ENCODE measurements around the gene ST3GAL3. TPM values are rescaled to one million over a fixed set of nuclear protein-coding genes. Genes with fewer than 3 reads are reported as not detected.

The ST3GAL3 gene
- total RNA-seq, 1 experiment from 2014 or later: 26.8 TPM

DNA sequence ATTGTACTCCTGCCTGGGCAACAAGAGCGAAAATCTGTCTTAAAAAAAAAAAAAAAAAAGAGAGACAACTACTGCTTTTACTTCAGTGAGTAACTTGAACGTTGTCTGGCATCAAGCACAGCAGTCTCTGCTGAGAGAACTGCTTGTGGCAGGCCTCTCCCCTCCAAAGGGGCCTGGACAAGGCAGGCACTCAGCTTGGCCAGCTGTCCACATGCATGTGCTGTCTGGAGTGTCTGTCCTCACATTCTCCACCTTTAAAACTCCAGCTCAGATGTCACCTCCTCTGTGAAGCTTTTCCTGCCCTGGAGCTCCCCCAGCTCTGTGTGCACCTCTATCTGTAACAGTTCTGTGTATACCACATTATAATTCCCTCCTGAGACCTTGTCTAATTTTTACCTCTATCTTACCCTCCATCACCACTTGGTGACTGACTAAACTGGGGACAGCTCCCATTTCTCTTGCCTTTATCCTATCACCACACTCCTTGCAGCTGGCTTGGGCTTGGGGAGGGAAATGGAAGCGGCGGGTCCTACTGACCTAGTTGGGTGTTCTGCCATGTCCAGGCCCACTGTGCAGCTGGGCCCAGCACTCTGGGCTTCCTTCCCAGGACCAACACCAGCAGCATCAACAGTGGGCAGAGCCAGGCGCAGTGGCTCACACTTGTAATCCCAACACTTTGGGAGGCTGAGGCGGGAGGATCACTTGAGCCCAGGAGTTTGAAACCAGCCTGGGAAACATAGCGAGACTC lies 154.8 kb downstream of the ST3GAL3 start:
- DNase-seq (ENCODE audit: low spot score): no peak
- TF ChIP-seq EZH2 (IDR thresholded peaks at IDR 0.05; ENCODE audit: borderline replicate concordance, low read depth, low read length, poor library complexity, severe bottlenecking): no peak
- TF ChIP-seq, protein P1, sequence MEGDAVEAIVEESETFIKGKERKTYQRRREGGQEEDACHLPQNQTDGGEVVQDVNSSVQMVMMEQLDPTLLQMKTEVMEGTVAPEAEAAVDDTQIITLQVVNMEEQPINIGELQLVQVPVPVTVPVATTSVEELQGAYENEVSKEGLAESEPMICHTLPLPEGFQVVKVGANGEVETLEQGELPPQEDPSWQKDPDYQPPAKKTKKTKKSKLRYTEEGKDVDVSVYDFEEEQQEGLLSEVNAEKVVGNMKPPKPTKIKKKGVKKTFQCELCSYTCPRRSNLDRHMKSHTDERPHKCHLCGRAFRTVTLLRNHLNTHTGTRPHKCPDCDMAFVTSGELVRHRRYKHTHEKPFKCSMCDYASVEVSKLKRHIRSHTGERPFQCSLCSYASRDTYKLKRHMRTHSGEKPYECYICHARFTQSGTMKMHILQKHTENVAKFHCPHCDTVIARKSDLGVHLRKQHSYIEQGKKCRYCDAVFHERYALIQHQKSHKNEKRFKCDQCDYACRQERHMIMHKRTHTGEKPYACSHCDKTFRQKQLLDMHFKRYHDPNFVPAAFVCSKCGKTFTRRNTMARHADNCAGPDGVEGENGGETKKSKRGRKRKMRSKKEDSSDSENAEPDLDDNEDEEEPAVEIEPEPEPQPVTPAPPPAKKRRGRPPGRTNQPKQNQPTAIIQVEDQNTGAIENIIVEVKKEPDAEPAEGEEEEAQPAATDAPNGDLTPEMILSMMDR (conservative IDR thresholded peaks at IDR 0.05; ENCODE audit: low read depth, low read length): no peak

DNA sequence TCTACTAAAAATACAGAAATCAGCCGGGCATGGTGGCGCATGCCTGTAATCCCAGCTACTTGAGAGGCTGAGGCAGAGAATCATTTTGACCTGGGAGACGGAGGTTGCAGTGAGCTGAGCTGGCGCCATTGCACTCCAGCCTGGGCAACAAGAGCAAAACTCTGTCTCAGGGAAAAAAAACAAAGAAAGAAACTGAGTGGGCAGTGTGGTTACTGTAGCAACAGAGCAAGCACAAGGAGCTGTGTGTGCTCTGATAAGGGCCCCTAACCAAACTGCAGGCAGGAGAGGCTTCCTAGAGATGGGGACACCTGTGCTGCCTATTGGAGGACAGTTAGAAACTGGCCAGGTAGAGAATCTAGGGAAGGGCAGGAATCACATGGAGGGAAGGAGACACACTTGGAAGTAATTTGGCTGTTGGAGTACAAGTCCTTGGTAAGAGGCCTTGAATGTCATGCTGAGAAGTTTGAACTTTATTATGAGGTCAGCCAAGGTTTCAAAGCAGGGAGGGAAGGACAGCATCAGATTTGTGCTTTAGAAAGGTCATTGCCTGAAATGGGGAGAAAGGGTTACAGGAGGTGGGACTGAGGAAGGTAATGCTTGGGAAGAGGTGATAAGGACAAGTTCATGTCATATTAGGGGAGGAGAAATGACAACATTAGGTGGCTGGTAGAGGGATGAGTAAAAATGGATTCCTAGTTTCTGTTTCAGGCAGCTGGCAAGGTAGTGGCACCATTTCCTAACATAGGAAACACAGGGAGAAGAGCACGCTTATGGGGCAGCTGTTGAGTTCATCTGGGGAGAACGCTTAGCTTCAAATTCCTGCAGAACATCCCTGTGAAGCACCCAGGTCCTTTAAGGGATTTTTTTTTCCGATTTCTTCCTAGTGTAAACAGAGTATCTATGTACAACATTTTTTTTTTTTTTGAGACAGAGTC lies 157.0 kb downstream of the ST3GAL3 start:
- Histone ChIP-seq H3K27ac (ENCODE audit: low read depth, low read length, poor library complexity, severe bottlenecking) (no peak overlapping the region), H3K4me1 (ENCODE audit: insufficient read depth, low read length, poor library complexity, severe bottlenecking) (peaks cover 38% of the 10 kb centered on the region), H3K27me3 (replicated peaks; ENCODE audit: insufficient read depth, low read depth, low read length, poor library complexity) (no peaks in the 10 kb centered on the region), H3K36me3 (ENCODE audit: insufficient read depth, low read length, poor library complexity, severe bottlenecking) (no peaks in the 10 kb centered on the region), H3K4me3 (ENCODE audit: low read depth, low read length, poor library complexity, severe bottlenecking) (no peak overlapping the region), H3K9me3 (ENCODE audit: low read depth, low read length, poor library complexity, severe bottlenecking) (no peaks in the 10 kb centered on the region)
- CTCF ChIA-PET: no interaction called here
- BruUV-seq (replicated peaks): no TSS peak
- POLR2A ChIA-PET (ENCODE audit: low non-redundant PET): no interaction called here
- no peak for DNase-seq (ENCODE audit: low spot score)
- intact Hi-C loops (cut with micrococcal nuclease; ENCODE audit: unreplicated experiment): no loop called here
- TF ChIP-seq, protein P1 (conservative IDR thresholded peaks at IDR 0.05; ENCODE audit: low read depth, low read length): no peak
- TF ChIP-seq EZH2 (IDR thresholded peaks at IDR 0.05; ENCODE audit: borderline replicate concordance, low read depth, low read length, poor library complexity, severe bottlenecking): no peak

More for the DNA sequence above, 154.8 kb downstream of the ST3GAL3 start:
- POLR2A ChIA-PET (ENCODE audit: low non-redundant PET): interaction anchor here (1.2 kb wide), 1 partner anchor 32 kb away, joined by 5 read pairs; no protein-coding TSS in a partner anchor
- peak overlapping the region; percentile 27 for H3K27ac ChIP-seq (ENCODE audit: low read depth, low read length, poor library complexity, severe bottlenecking)
- no peaks in the 10 kb centered on the region for H3K27me3 ChIP-seq (replicated peaks; ENCODE audit: insufficient read depth, low read depth, low read length, poor library complexity)
- H3K4me1 ChIP-seq (ENCODE audit: insufficient read depth, low read length, poor library complexity, severe bottlenecking): peaks cover 36% of the 10 kb centered on the region
- no TSS peak for BruUV-seq (replicated peaks)
- no peaks in the 10 kb centered on the region for H3K36me3 ChIP-seq (ENCODE audit: insufficient read depth, low read length, poor library complexity, severe bottlenecking)
- H3K4me3 ChIP-seq (ENCODE audit: low read depth, low read length, poor library complexity, severe bottlenecking): no peak overlapping the region
- H3K9me3 ChIP-seq (ENCODE audit: low read depth, low read length, poor library complexity, severe bottlenecking): no peaks in the 10 kb centered on the region
- intact Hi-C loops (cut with micrococcal nuclease; ENCODE audit: unreplicated experiment): loop anchor here (2.0 kb wide), 1 partner anchor 73 kb away; no protein-coding TSS in a partner anchor
- CTCF ChIA-PET: no interaction called here

DNA sequence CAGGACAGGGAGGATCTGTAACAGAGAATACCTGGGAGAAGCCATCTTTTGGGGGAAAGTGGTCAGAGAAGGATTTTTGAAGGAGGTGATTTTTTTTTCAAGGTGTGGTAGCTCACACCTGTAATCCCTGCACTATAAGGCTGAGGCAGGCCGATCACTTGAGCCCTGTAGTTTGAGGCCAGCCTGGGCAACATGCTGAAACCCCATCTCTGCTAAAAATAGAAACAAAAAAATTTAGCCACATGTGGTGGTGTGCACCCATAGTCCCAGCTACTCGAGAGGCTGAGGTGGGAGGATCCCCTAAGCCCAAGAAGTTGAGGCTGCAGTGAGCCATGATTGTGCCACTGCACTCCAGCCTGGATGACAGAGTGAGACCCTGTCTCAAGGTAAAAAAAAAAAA lies 158.9 kb downstream of the ST3GAL3 start:
- TF ChIP-seq EZH2 (IDR thresholded peaks at IDR 0.05; ENCODE audit: borderline replicate concordance, low read depth, low read length, poor library complexity, severe bottlenecking): no peak
- TF ChIP-seq, protein P1 (conservative IDR thresholded peaks at IDR 0.05; ENCODE audit: low read depth, low read length): no peak
- ChIA-PET CTCF (no interaction called here), POLR2A (ENCODE audit: low non-redundant PET) (interaction anchor here (0.6 kb wide), 1 partner anchor 130 kb away, joined by 3 read pairs; no protein-coding TSS in a partner anchor)
- intact Hi-C loops (cut with micrococcal nuclease; ENCODE audit: unreplicated experiment): no loop called here
- no TSS peak for BruUV-seq (replicated peaks)
- Histone ChIP-seq H3K4me1 (ENCODE audit: insufficient read depth, low read length, poor library complexity, severe bottlenecking) (peaks cover 45% of the 10 kb centered on the region), H3K27me3 (replicated peaks; ENCODE audit: insufficient read depth, low read depth, low read length, poor library complexity) (no peaks in the 10 kb centered on the region), H3K4me3 (ENCODE audit: low read depth, low read length, poor library complexity, severe bottlenecking) (no peak overlapping the region), H3K9me3 (ENCODE audit: low read depth, low read length, poor library complexity, severe bottlenecking) (no peaks in the 10 kb centered on the region), H3K27ac (ENCODE audit: low read depth, low read length, poor library complexity, severe bottlenecking) (no peak overlapping the region), H3K36me3 (ENCODE audit: insufficient read depth, low read length, poor library complexity, severe bottlenecking) (no peaks in the 10 kb centered on the region)
- no peak for DNase-seq (ENCODE audit: low spot score)

Data from A673 (cell line).